ENCODE results near the gene RAP1A. TPM values are rescaled to one million over a fixed set of nuclear protein-coding genes. Genes with fewer than 3 reads are reported as not detected.
"Not testable (repeated sequence)": the region's sequence is repeated elsewhere in the genome, so short reads cannot be mapped to it uniquely, and the experiment has no call there.

The RAP1A gene
- polyA plus RNA-seq, 3 donors: 62.6 to 72.0 (median 63.6) TPM

GRCh38 chr1:111621050-111621449 is 1.5 kb downstream of the RAP1A start:
- no peak for DNase-seq

GRCh38 chr1:111622166-111622565 is 2.6 kb downstream of the RAP1A start:
- no peak for DNase-seq

- DNase-seq: no peak
Measured at GRCh38 chr1:111624382-111624781, 4.8 kb downstream of the RAP1A start.

DNA sequence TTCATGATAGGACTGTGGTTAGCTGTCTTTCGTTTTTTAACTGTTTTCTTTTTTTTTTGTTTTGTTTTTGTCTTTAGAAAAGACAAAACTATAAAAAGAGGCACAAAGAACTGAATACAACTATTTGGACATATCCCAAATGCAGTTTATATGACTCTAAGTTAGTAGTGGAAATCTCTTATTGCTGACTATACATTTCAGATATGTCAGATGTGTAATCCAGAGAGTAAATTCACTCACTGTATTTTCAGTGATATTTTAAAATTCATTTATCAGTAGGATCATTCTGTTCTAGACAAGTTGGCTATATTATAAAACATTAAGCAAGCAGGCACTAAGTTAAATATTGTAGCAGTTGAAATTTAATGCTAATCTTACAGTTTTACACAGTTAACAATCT is 5.7 kb downstream of the RAP1A start:
- DNase-seq: no peak

DNA sequence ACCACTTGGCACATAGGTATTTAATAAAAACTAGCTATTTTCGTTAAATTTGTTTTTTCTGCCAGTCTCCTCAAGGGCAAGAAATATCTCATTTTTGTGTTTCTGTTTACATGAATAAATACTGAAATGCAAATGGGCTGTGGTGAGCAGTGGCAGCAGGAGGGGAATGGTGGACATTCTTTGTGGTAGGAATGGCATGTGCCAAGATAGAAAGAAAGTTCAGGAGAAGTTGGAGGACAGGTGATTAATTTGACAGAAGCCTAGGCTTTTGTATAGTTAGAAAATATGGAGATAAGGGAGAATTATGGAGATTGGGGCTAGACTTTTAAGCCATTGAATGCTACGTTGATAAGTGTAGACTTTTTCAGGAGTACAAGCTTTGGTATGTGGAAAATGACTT is 8.6 kb downstream of the RAP1A start:
- DNase-seq: no peak

DNA sequence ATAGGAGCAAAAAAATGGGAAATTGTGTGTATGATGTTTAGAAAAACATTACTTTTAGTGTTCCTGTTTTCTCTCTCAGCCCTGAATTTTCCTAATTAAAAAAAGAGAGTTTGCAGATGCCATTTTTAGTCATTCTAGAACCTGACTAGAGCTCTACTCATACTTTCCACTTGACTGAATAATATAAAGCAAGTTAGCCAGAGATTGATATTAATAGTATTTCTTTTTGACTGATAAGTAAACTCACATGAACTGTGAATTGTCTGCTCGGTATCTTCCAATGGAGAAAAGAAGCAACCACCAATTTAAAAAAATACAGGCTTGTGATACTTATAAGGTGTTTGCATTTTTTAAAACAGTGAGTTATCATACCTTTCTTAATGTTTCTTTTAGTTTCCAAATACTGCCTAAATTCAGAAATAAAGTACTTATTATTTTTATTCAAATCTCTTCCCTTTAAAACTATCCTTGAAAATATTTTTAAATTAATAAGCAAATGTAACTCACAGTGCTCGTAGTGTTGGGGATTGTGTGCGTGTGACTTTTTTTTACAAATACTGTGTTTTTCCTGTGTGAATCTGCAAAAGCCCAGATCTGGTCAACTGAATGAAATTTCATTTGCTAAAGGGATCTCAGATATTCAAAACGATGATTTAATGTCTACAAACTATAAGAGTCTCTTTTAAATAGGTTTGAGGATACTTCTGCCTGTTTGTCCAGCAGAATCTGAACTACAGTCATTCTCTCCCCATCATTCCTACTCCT is 9.8 kb downstream of the RAP1A start:
- no peak for DNase-seq

- DNase-seq: no peak
Measured at GRCh38 chr1:111630567-111630966, 11.0 kb downstream of the RAP1A start.

GRCh38 chr1:111631502-111631901 is 11.9 kb downstream of the RAP1A start:
- no peak for DNase-seq

- DNase-seq: not testable (repeated sequence)
Measured at GRCh38 chr1:111632771-111633170, 13.2 kb downstream of the RAP1A start.

- no peak for DNase-seq
Measured at GRCh38 chr1:111633736-111634247, 14.2 kb downstream of the RAP1A start.

DNA sequence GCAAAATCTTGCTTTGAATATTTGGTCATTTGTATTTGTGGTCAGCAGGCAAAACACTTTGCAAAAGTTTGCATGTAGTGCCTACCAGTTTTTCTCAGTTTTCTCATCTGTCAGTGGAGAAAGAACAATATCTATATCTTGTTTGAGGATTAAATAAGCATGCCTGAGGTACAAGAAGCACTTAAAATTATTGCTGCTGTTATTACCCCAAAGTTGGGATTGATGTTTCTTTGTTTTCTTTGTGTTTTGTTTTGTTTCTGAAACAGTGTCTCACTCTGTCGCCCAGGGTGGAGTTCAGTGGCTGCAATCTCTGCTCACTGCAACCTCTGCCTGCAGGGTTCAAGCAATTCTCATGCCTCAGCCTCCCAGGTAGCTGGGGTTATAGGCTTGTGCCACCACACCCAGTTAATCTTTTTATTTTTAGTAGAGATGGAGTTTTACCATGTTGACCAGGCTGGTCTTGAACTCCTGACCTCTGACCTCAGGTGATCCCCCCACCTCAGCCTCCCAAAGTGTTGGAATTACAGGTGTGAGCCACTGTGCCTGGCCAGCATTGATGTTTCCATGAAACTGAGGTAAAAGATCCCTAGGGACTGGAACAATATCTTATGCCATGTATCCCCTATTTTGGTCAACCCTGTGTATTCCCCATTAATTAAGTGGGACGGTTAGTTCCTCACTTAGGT is 15.9 kb downstream of the RAP1A start:
- DNase-seq: no peak

- DNase-seq: no peak
Measured at GRCh38 chr1:111638320-111638719, 18.7 kb downstream of the RAP1A start.

DNA sequence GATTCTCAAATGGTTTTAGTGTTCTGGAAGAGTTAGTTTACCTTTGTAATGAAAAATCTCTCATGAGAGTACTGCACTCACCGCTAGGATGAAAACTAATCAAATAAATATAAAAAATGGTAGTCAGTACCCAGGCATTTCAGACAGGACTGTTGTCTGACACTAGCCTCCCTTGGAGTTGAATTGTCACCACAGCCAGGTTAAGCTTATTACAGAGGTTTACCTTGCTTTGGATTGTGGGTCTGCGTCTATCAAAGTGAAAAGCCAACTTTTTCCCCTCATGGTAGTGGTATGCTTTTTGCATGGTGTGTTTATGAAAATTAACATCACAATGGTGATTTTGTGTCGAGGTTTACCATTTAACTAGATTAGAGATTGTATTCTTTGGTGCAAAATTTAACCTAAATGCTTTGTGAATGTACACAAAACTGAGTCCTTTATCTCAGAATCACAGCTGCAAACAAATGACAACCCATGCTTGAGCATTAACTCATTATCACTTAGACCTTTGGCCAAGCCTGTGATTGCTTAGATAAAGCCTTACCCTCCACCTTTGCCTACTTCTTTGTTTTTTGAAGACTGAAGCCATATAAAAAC is 20.1 kb downstream of the RAP1A start:
- no peak for DNase-seq

- DNase-seq: no peak
Measured at GRCh38 chr1:111643097-111643496, 23.5 kb downstream of the RAP1A start.

GRCh38 chr1:111643696-111644095 is 24.1 kb downstream of the RAP1A start:
- no peak for DNase-seq

- DNase-seq: no peak
Measured at GRCh38 chr1:111644506-111644905, 24.9 kb downstream of the RAP1A start.

GRCh38 chr1:111647736-111648135 is 28.1 kb downstream of the RAP1A start:
- no peak for DNase-seq

DNA sequence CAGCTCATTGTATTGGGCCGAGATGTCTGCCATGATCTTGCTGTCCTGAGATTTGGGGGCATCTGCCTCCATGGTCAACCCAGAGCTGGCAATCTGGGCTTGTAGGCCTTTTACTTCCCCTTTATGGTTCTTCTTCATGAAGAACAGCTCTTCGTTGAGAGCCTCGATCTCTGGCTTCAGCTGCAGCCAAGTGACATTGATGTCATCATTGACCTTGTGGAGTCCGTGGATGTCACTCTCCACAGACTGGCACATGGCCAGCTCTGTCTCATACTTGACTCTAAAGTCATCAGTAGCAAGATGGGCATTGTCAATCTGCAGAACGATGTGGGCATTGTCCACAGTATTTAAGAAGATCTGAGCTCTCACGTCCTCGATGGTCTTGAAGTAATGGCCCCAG is 29.2 kb downstream of the RAP1A start:
- no peak for DNase-seq

- DNase-seq: no peak
Measured at GRCh38 chr1:111649227-111649626, 29.6 kb downstream of the RAP1A start.

DNA sequence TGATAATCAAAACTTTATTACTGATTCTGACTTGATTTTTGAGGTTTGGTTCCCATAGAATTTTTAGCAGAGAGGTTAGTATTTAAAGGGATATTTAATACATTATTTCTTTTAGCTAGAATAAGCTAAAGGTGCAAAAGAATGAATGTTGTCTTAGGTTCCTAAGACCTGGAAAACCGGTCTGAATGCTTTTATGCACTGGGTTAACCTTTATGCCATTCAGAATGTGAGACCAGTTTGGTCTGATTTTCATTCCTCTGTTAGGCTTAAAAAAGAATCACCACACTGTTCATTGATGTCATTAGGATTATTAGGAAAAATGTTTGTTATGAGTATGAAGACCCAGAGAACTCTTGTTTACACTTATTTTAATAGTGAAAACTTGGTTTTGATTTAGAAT is 30.1 kb downstream of the RAP1A start:
- DNase-seq: peak; percentile 38

- DNase-seq: no peak
Measured at GRCh38 chr1:111653709-111654108, 34.1 kb downstream of the RAP1A start.

DNA sequence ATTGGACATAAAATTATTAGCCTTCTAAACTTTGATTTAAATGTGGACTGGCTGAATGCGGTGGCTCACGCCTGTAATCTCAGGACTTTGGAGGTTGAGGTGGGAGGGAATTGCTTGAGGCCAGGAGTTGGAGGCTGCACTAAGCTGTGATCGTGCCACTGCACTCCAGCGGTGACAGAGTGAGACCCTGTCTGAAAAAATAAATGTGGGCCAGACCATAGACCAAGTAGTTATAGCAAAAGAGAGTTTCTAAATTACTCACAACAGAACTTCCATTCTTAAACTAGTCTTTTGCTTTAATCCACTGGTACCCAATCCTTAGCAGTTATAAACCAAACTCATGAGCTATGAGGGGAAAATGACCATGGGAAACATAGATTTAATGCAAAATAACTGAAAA is 35.2 kb downstream of the RAP1A start:
- DNase-seq: no peak

All from renal pelvis (tissue), 4 donors.